Body of pancreas (tissue), 4 donors: ENCODE measurements around the gene KLB.

Source experiments
- CTCF ChIP-seq, 7 experiments: fragments of 450-650 bp in 4 of 7; fragments of 200-600 bp in 3 of 7; sonication (generic) in 3 of 7; IDR thresholded peaks; one replicate each; pipeline ENCODE4 v1.5.1; 2016 to 2019; ENCODE audit warnings: antibody characterized with exemption in 7 of 7
- POLR2A ChIP-seq, 3 donors: fragments of 450-650 bp; IDR thresholded peaks; one replicate each; pipeline ENCODE4 v1.6.1; 2016; ENCODE audit warnings: antibody characterized with exemption in 3 of 3, mild to moderate bottlenecking in 2 of 3

- TF ChIP-seq CTCF (IDR thresholded peaks at IDR 0.05), result no peak
- no peak for TF ChIP-seq POLR2A (IDR thresholded peaks at IDR 0.05)
Observed at GRCh38 chr4:39429476-39430334, 23.0 kb downstream of the KLB start.
